ENCODE data around the gene RNF225.
"Not testable (repeated sequence)": the region's sequence is repeated elsewhere in the genome, so short reads cannot be mapped to it uniquely, and the experiment has no call there.

RNF225 gene

DNA sequence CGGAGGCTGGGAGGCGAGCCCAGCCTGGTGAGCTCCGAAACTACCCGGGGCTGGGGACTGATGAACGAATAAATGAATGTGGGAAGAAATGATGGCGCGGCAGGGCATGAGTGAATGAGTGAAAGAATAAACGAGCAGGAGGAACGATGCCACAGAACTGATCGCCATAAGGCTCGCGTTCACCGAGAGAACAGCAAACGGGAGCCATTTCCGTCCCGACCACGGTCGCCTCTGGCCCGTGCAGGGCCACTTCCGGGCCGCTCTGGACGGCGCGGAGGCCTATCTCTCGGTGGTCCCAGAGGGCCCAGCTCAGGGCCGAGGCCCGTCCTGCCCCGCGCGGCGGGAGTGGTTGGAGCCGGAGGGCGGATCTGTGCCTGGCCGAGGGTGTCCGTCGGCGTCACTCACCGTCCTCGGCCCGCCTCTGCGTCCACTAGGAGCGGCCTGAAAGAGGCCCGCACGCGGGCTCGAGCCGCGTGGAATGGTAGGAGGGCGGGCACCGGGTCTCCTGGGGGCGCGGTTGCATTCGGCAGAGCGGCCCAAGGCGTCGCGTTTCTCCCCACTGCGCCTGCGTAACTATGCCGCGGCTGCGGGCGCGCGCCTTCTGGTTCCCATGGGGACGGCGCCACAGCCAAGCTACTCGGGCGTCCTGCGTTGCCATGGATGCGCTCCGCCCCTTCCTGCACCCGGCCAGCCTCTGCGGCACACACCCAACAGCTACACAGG is 33.0 kb upstream of the RNF225 start, which contains the start of gene ZNF497:
TSS of gene ZNF497 (minus strand) at position 480 of the 723 bp plus-strand sequence. CDS start 5,116 bp downstream, outside the sequence.
- peak; percentile 97 for DNase-seq

DNA sequence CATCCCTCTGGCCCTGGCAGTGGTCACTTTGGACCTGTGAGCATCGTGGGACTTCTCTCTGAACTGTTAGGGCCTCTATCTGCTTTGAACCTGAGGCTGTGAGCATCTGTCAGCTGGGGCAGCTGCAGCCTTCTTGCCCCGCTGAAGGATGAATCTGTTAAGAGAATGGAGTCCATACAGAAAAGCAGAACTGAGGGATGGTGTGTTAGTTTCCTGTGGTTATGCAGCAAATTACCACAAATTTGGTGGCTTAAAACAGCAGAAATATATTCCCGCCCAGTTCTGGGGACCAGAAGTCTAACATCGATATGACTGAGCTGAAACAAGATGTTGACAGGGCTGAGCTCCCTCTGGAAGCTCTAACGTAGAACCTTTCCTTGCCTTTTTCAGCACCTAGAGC is 31.3 kb upstream of the RNF225 start:
- no peak for DNase-seq

DNA sequence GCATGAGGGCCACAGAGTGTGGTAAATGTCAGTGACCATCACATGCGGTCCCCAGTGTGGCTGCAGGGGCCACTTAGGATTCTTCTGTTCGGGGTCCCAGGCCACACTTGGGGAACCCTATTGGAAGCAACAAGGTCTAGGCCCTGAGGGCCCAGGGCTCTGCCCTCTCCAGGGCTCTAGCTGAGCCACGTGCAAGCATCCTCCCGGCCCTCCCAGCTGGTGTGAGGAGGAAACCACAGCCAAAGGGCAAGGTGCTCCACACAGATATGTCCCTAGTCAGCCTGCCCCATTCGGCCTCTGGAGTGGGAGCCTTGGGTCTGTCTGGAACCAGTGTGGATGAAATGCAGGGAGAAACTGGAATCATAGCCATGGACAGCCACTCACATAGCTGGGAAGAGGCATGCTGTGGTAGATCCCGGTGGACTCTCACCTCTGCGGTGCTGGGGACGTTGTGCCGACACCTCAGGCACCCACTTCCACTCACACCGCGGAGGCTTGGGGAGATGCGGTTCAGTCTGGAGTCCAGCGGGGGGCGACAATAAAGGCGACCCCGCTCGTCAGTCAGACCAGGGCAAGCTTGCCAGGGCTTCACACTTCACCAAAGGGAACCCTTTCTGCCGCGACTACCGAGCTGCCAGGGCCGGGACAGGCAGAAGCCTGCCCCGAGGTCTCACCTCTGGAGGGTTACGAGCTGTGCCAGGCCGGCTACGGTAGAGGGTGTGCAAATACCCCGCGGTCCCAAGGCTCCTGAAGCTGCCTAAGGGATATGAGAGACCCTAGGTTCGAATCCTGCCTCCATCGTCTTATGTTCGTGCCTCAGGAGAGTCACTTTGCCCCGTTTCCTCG is 28.6 kb upstream of the RNF225 start:
- no peak for DNase-seq

DNA sequence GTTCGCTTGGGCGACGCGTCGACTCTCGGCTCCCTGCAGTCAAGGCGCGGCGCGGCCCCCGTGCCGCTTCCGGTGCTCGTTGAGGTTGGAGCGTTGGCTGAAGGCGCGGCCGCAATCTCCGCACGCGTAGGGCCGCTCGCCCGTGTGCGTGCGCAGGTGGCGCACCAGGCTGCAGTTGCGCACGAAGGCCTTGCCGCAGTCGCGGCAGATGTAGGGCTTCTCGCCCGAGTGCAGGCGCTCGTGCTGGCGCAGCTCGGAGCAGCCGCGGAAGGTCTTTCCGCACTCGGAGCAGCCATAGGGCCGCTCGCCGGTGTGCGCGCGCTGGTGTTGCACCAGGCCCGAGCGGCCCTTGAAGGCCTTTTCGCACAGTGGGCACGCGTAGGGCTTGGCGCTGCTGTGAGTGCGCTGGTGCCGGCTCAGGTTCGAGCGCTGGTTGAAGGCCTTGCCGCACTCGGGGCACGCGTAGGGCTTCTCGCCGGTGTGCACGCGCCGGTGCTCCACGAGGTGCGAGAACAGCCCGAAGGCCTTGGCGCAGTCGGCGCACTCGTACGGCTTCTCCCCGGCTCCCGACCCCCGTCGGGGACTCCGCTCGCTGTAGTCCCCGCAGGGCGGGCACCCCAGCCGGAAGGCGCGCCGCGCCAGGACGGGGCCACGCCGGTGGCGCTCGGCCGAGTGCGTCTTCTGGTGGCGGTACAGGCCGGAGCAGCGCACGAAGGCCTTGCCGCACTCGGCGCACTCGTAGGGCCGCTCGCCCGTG is 27.6 kb upstream of the RNF225 start:
- no peak for DNase-seq

DNA sequence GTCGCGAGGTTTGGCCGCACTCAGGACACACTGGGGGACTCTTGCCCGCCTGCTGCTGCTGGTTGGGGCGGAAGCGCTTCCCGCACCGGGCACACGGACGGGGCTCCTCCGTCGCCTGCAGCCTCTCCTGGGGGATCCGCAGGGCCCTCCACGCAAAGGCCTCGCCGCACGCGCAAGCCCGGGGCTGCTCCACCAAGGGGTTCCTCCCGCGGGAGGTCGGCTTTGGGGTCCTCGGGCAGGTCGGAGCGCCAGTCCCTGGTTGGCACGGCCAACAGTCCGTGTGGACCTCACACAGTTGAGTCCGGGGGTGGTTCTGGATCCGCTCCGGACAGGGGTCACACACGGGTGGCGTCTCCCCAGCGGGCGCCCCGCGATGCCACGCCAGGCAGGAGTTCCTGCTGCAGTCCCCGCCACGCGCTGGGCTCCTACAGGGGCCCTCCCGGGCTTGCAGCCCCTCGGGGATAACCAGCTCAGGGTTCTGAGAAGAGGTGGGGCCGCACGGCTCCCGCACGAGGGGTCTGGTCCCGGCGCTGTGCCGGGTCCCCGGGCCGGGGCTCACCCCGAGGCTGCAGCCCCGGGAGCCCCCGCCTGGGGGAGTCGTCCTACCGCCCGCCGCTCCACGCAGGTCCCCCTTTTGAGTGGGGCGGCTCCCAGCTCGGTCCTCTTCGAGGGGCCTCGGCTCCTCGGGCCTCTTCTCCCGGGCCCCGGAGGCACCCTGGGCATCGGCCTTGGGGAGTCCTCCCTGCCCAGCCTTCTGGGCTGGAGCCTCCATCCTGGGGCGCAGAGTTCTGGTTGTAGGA is 26.7 kb upstream of the RNF225 start:
- DNase-seq: no peak

DNA sequence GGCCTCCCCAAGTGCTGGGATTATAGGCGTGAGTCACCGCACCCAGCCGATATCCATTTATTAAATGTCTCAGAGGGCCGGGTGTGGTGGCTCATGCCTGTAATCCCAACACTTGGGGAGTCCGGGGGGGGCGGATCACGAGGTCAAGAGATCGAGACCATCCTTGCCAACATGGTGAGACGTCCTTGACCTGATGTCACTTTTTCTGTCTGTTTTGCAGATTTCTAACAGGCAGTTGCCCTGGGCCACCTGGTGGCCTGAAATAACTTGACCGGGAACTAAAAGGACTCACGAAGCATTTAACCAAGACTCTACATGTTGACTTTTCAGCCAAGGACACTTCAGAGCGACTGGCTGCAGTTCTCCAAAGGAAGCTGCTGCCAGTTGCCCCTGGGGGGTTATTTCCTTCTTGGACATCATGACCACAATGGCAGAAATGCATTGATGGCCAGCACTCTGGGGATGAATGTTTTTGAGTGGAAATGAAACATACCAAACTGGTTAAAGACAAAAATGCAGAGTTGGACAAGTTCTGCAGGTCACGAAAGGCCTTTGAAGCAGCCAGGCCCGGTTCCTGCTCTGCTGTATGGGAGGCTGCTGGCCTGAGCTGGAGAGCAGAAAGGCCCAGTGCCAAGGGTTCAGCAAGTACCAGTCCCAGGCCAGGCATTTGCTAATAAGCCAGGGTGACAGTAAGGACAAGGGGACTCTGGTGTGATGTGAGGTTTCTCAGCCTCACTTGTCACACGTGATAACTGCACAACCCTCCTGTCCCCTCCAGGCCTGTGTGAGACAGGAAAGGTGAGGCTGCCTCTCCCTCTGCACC is 22.9 kb upstream of the RNF225 start:
- no peak for DNase-seq

DNA sequence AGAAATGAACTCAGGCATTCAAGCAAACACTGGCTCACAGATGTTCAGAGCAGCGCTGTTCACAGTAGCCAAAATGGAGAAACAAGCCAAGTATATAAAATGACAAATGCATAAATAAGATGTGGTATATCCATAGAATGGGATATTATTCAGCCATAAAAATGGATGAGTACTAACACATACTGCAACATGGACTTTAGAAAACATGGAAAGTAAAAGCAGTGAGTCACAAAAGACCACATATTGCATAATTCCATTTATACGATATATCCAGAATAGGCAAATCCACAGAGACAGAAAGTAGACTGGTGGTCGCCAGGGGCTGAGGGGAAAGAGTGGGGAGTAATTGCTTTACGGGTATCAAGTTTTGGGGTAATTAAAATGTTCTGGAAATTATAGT is 21.3 kb upstream of the RNF225 start:
- DNase-seq: no peak

DNA sequence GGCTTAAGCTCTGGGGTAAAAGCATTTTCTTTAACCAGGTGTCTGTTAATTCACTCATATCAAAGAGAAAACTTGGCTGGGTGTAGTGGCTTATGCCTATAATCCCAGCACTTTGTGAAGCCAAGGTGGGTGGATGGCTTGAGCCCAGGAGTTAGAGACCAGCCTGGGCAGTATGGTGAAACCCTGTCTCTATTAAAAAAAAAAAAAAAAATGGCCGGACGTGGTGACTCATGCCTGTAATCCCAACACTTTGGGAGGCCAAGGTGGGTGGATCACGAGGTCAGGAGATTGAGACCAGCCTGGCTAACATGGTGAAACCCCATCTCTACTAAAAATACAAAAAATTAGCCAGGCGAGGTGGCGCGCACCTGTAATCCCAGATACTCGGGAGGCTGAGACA is 18.7 kb upstream of the RNF225 start:
- not testable (repeated sequence) for DNase-seq

DNA sequence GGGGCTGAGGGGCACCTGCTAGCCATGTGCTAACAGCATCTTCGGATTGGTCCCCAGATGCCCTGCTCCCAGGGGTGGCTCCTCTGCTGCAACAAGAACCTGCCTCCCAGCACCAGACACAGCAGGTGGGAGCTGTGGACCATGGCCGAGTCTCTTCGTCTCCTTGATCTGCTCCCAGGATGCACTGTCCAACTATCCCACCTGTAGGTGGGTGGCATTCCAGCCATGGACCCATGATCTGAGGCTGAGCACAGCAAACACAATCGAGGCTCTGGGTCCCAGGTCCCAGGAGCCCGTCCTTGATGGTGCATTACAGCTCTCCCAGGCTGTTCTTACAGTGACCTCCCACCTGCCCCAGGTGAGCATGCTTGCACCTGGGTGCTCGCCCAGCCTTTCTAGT is 16.2 kb upstream of the RNF225 start:
- no peak for DNase-seq

DNA sequence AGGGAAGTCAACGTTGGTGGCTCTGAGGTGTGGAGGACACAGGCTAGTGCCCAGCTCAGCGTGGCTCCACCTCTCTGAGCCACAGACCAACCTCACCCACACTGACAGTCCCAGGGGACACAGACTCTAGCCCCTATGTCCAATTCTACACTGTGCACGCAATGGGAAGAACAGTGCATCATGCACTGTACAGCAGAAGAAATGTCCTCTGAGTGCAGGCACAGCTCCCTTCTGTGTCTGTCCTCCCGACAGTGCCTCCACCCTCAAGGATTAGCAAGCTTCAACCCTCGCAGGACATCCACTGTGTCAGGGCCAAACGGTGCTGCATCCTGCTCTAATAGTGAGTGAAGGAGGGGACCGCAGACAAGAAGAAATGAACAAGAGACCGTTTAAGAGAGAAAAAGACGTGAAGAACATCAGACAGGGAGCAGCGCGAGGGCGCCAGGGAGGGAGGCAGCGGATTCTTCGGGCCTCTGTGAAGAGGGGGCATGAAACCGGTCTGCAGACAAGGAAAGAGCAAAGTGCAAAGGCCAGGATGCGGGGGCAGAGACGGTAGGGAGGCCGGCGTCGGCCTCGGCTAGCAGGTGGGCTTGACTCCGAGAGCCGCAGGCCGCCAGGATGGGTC is 15.3 kb upstream of the RNF225 start:
- DNase-seq: no peak

DNA sequence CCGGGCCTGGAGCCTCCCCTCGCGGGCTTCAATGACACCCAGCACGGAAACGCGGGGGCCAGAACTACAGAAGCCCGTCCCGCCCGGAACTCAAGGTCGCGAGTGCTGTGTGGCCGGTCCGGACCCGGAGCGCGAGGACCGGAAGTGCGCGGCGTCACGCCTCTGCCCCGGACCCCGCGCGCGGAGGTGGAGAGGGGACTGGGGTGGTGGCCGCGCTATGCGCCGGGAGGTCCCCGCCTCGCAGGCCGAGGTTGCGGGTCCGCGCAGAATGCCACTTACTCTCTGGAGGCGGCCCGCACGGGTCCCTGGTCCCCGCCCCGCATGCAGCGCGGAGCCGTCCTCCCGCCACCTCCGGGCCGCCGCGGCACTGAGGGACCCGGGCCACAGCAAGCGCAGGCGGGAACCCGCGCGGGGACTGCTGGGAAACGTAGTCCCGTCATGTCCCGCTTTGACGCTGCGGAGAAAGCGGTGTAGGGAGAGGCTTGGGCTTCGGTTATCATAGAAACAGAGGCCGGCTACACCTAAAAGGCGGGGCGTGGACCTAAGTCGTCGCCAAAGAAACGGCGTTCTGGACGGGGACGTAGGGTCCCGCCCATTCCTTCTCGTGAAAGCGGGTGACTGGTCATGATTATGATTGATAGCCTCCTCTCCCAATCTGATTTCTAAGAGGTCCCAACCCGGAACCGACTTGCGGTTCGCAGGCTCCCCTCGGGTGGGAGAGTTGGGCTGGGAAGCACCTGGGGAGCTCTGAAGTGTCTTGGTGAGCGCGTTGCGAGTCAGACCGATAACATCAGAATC is 14.6 kb upstream of the RNF225 start, which contains the start of gene ZNF837:
TSS of gene ZNF837 (minus strand) at position 369 of the 798 bp plus-strand sequence. CDS start 11,698 bp downstream, outside the sequence.
- DNase-seq: peak; percentile 100

DNA sequence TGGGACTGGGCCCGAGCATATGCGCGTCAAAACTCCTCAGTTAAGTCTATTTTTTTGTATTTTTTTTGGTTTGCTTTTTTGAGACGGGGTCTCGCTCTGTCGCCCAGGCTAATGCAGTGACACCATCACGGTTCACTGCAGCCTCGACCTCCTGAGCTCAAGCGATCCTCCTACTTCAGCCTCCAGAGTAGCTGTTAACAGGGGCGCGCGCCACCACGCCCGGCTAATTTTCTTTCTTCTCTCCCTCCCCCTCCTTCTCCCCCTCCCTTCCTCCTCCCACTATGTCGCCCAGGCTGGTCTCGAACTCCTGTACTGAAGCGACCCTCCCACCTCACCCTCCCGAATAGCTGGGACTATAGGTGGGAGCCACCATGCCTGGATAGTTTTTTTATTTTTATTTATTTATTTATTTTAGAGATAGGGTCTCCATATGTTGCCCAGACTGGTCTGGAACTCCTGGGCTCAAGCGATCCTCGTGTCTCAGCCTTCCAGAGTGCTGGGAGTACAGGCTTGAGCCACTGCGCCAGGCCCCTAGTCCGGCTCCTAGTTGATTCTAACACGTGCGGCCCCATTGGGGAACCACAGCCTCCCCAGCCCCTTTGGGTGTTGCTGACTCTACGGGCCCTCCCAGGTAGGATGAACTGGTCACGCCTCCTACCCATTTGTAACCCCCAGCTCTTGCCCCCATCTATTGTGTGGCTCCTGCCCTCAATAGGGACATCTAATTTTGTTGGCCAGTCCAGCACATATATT is 13.8 kb upstream of the RNF225 start:
- DNase-seq: no peak

DNA sequence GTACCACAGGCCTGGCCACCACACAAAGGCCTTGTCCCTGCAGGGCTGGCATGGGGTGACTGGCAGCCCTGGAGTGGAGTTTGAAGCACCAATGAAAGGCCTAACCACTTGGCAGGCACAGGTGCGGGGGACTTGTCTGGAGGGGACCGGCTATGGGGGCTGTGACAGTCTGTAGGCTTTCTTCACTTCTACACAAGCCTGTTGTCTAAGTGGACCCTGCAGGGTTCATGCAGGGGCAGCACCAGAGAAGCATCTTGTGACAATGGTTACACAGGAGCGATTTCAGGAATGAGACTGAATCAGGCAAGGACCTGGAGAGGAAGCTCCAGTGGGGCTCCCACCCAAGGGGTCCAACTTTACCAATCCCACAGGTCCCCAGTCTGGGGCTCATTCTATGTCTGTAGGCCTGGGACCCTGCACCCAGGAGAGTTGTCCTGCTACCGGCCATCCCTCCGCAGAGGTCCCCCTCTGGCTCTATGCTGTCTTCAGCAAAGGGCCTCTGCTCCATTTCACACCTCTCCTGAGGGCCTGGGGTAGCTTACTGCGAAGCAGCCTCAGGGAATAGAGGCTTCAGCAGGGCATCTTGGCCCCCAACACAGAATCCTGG is 12.4 kb upstream of the RNF225 start:
- DNase-seq: no peak

DNA sequence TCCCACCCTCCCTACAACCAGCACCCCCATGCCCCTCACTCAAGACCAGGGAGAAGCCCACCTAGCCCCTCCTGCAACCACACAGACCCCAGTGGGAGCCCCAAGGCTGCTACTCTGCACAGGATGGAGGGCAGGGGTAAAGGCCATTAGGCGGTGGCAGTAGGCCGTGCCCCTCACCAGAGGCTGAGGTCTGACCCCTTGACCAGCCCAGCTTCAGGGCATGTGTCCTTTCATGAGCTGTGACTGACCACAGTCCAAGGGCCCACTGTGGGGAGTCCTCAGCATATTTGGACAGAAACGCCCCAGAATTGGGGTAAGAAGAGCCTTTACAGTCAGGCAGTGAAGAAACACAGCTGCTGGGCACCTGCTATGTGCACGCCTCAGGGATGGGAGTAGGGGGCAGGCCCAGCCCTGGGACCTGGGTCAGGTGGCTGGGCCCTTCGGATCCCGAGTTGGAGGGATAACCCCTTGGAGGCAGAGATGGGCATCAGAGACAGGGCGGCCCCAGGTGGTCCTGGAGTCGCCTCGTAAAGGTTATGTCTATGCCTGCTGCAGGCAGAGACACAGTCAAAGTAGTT is 10.1 kb upstream of the RNF225 start:
- DNase-seq: no peak

DNA sequence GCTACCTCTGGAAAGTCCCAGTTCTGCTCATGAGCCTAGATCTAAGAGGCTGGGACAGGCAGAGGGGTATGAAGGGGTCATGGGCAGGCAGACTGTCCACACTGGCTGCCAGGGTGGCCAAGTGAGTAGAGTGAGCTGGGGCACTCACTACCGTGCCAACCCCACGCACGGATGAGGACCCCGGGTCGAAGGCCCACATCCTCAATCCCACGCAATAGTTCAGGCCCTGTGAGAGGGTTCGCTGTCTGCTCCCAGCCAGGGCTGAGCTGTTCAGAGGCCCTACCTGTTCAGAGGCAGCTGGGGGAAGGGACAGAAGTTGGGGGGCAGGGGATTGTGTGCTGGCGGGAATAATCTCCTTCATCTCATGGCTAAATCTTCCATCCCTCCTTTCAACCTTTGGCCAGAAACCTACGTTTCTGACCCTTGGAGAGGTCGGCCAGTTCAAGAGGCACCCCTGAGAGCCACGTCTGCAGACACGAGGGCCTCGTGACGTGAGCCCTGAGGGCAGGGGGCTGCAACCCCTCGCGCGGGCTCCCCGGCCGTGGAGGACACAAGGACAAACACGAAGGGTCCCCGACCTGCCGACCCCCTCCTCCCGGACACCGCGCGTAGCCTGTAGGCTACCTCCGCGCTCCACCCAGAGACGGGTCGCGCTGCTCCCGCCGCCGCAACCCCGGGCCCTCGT is 9.4 kb upstream of the RNF225 start:
- no peak for DNase-seq

DNA sequence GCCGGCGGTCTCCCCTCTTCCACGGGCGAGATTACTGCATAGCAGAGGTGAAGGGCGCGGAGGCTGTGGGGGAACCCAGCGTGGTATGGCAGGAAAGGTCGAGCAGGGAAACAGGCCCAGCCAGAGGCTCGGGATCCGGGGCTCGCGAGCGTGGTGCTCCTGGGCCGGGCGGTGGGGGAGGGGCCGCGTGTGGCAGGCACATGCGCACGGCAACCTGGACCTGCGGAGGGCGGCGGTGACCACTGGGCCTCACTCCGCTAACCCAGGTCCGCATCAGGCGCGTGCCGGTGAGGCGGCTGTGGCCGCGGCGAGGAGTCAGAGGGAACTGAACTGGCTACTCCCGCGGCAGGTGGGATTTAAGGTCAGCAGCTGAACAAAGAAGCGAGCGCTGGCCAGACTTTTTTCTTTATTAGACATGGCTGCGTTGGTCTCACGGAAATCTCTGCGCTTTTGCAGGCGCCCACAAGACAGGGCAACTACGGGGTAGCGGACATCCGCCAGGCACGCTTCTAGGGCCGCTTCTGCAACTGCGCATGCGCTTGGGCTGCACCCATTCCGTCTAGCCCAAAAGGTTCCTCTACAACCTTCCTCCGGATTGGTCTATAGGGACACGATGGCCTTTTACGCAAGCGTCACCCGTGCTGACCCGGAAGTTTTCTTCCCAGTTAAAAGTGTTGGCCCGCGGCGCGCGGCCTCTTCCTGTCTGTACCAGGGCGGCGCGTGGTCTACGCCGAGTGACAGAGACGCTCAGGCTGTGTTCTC is 8.7 kb upstream of the RNF225 start, which contains the start of gene RPS5:
TSS of gene RPS5 (plus strand) at position 694 of the 762 bp plus-strand sequence. CDS start 869 bp downstream, outside the sequence.
- peak; percentile 99 for DNase-seq
